ENCODE measurements around the gene DTWD2. TPM values are rescaled to one million over a fixed set of nuclear protein-coding genes. Genes with fewer than 3 reads are reported as not detected.

DTWD2 gene
- total RNA-seq, 1 experiment from 2014 or later = 12.3 TPM

GRCh38 chr5:118844351-118844750 lies 144.0 kb downstream of the DTWD2 start:
- no peaks in the 10 kb centered on the region for H3K27me3 Mint-ChIP-seq (ENCODE audit: unreplicated experiment)
- BruUV-seq (replicated peaks) = no TSS peak

GRCh38 chr5:118834710-118835109 lies 153.6 kb downstream of the DTWD2 start:
- intact Hi-C loops (cut with micrococcal nuclease; ENCODE audit: unreplicated experiment) = no loop called here
- no TSS peak for BruUV-seq (replicated peaks)
- no peak for TF ChIP-seq CTCF (IDR thresholded peaks at IDR 0.05; ENCODE audit: unreplicated experiment)
- DNase-seq = no peak
- Mint-ChIP-seq H3K4me1 (ENCODE audit: low read depth, unreplicated experiment) (no peaks in the 10 kb centered on the region), H3K9me3 (ENCODE audit: low read depth, unreplicated experiment) (no peaks in the 10 kb centered on the region), H3K27ac (ENCODE audit: unreplicated experiment) (no peak overlapping the region), H3K4me3 (ENCODE audit: low read depth, unreplicated experiment) (no peak overlapping the region), H3K36me3 (ENCODE audit: insufficient read depth, unreplicated experiment) (no peaks in the 10 kb centered on the region), H3K27me3 (ENCODE audit: unreplicated experiment) (no peaks in the 10 kb centered on the region)
- CTCF ChIA-PET = interaction anchor here (0.5 kb wide), 1 partner anchor 411 kb away, joined by 4 read pairs; no protein-coding TSS in a partner anchor

More at GRCh38 chr5:118844351-118844750, 144.0 kb downstream of the DTWD2 start:
- no peaks in the 10 kb centered on the region for H3K9me3 Mint-ChIP-seq (ENCODE audit: low read depth, unreplicated experiment)
- H3K4me3 Mint-ChIP-seq (ENCODE audit: low read depth, unreplicated experiment) = no peak overlapping the region
- no peak for DNase-seq
- no peak for TF ChIP-seq CTCF (IDR thresholded peaks at IDR 0.05; ENCODE audit: unreplicated experiment)
- H3K27ac Mint-ChIP-seq (ENCODE audit: unreplicated experiment) = no peak overlapping the region
- intact Hi-C loops (cut with micrococcal nuclease; ENCODE audit: unreplicated experiment) = no loop called here
- H3K4me1 Mint-ChIP-seq (ENCODE audit: low read depth, unreplicated experiment) = no peaks in the 10 kb centered on the region
- CTCF ChIA-PET = no interaction called here
- no peaks in the 10 kb centered on the region for H3K36me3 Mint-ChIP-seq (ENCODE audit: insufficient read depth, unreplicated experiment)

DNA sequence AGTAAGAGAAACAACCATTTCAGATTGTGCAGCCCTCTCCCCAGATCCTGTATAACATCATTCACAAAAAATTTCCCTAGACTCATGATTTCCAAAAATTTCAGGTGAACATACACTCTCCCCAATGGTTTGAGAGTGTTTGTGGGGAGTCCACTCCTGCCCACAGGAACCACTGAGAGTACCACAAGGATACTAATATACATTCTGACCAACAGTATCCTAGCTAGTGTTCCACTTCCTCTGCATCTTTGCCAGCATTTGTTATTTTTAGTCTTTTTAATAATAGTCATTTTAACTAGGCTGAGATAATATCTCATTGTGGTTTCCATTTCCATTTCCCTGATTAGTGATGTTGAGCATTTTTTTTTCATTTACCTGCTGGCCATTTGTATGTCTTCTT lies 155.4 kb downstream of the DTWD2 start:
- CTCF ChIA-PET = no interaction called here
- BruUV-seq (replicated peaks) = no TSS peak
- Mint-ChIP-seq H3K27ac (ENCODE audit: unreplicated experiment) (no peak overlapping the region), H3K4me1 (ENCODE audit: low read depth, unreplicated experiment) (no peaks in the 10 kb centered on the region), H3K4me3 (ENCODE audit: low read depth, unreplicated experiment) (no peak overlapping the region), H3K27me3 (ENCODE audit: unreplicated experiment) (no peaks in the 10 kb centered on the region), H3K9me3 (ENCODE audit: low read depth, unreplicated experiment) (no peaks in the 10 kb centered on the region), H3K36me3 (ENCODE audit: insufficient read depth, unreplicated experiment) (no peaks in the 10 kb centered on the region)
- no peak for TF ChIP-seq CTCF (IDR thresholded peaks at IDR 0.05; ENCODE audit: unreplicated experiment)
- intact Hi-C loops (cut with micrococcal nuclease; ENCODE audit: unreplicated experiment) = no loop called here
- no peak for DNase-seq

DNA sequence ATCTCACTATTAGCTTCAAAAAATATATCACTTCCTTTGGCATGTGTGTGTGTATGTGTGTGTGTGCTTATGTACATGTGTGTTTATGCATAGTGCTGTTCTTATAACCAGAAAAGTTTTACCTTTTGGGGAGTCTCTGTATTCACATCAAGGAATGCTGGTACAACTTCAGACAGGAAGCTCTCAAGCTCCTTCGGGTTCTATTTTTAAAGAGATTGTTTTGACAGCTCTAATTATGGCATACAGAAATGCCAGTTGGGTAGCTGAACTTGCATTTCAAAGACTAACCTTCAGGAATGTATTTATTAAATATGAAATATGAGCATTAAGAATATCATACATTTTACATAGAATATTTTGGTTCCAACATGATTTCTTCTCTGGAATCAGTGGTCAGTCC lies 163.1 kb downstream of the DTWD2 start:
- no peaks in the 10 kb centered on the region for H3K9me3 Mint-ChIP-seq (ENCODE audit: low read depth, unreplicated experiment)
- BruUV-seq (replicated peaks) = no TSS peak
- H3K4me1 Mint-ChIP-seq (ENCODE audit: low read depth, unreplicated experiment) = no peaks in the 10 kb centered on the region
- CTCF ChIA-PET = no interaction called here
- H3K27ac Mint-ChIP-seq (ENCODE audit: unreplicated experiment) = no peak overlapping the region
- intact Hi-C loops (cut with micrococcal nuclease; ENCODE audit: unreplicated experiment) = no loop called here
- no peaks in the 10 kb centered on the region for H3K36me3 Mint-ChIP-seq (ENCODE audit: insufficient read depth, unreplicated experiment)
- H3K4me3 Mint-ChIP-seq (ENCODE audit: low read depth, unreplicated experiment) = no peak overlapping the region
- no peak for DNase-seq
- H3K27me3 Mint-ChIP-seq (ENCODE audit: unreplicated experiment) = no peaks in the 10 kb centered on the region
- TF ChIP-seq CTCF (IDR thresholded peaks at IDR 0.05; ENCODE audit: unreplicated experiment) = no peak
